HT1080 (cell line): Measurements from ENCODE around the gene CHST10. TPM values are rescaled to one million over a fixed set of nuclear protein-coding genes. Genes with fewer than 3 reads are reported as not detected.

ENCODE experiments used
- DNase-seq: peaks from one replicate; pipeline ENCODE4 v3.0.0-alpha.2; 2015; ENCODE audit warnings: low read depth
- total RNA-seq: library from RNA; depleted of rRNA; stranded (reverse); fragments of >200 nt; shearing (Covaris generic); gene quantifications from 2 replicates; pipeline ENCODE4 v1.2.3, GENCODE V29; 2014

Gene CHST10
- total RNA-seq, 1 experiment from 2014 or later = 18.0 TPM

DNA sequence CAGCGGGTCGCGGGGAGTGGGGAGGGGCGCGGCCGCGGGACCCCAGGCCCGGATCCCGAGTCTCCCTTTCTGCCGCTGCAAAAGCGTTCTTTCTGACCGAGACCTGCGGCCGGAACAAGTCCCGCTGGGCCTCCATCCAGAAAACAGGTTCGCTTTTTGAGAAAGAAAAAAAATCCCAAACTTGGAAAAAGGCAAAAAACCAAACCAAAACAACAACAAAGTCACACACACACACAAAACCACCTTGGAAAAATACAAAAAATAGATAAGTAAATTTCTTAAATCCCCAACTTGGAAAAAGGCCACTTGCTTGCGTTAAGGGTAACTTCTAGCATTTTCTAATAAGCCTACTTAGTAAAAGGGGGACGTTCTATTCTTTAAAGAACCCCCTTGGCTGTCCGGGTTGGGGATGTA is 250 bp upstream of the CHST10 start:
- no peak for DNase-seq

DNA sequence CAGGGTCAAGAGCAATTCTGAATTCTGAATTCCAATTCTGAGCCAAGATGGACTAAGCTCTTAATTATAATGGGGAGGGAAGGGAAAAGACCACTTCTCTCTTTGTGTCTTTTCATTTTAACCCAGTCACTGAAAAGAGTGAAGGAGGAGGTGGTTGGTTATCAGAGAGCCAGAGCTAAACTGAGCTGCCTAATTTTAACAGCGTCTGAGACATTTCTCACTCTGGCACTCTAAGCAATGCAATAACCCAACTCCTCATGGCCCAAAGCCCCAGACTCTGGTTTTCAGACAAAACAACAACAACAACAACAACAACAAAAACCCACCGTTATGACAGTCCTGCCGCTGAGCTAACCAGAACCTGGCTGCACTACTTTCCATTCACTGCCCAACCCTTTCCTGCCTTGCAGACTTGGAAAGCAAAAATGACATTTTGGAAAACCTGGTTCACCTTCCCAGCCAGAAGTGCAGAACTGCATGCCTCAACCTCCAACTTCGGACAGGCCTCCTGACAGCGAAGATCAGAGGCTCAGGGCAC is 1.0 kb downstream of the CHST10 start:
- no peak for DNase-seq

DNA sequence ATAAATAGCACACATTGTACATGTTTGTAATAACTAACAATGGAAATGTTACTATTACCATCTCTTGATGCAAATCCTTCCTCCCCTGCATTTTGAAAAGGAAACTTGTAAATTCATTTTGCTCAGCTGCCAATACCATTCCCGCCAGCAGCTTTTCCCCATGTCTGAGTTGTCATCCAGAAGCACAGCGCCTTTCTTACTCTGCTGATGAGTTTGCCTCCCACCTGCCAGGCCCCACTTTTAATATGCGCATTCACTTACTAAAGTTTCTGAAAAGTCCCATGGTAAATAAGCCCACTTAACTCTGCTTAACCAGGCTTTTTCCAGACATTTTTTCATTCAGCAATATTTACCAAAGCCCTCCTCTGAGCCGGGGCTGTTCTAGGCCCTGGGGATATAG is 3.9 kb downstream of the CHST10 start:
- DNase-seq = no peak

DNA sequence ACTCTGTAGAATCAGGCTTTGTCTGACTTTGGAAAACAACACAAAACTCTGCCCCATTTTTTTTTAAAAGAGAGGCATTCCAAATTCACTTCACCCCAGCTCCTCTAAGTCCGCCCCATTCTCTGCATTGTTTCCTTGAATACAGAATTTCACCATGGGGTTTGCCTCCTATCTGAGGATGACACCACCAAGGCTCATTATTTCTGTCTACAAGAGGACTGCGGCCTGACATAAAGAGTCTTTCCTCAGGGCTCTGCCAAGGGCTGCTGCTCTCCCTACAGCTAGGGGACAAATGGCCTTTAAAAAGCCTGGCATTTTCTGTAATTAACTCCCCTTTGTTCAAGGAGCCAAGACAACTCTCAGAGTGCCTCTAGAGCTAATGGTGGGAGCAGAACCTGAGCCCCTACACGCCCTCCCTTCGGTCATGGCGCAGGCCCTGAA is 4.6 kb downstream of the CHST10 start:
- DNase-seq = no peak

DNA sequence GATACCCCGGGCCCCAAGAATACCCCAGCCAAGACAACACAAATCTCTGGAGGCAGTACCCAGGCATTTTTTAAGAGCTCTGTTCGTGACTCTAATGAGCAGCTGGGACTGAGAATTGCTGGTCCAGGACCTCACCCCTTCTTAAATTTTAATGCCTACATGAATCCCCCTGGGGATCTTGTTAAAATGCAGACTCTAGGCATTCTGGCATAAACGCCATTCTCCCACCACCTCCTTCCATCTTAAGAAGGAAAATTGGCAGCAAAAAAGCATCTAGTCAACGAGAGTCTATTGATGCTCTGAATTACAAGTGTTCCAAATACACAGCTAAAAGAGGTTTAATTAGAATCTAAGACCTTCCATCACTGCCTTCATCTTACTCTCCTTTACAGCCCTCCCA is 5.0 kb downstream of the CHST10 start:
- no peak for DNase-seq

DNA sequence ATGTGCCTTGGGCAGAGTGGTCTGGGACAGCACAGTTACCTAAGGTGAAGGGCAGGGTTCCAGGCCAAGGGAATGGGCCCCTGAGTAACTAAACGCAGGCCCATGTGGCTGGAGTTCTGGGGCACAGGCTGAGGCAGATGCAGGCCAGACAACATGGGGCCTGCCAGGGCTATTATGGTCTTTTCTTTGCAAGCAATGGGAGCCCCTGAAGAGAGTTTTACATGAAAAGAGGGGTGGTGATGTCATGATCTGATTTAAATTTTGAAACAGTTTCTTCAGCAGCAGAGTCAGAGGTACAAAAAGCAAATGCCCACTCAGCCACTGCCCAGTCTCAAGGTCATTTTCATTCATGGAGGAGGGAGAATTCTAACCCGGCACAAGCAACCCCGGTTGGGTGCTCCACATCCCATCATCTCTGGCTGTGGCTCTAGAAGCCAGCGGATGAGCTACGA is 5.6 kb downstream of the CHST10 start:
- DNase-seq = no peak

DNA sequence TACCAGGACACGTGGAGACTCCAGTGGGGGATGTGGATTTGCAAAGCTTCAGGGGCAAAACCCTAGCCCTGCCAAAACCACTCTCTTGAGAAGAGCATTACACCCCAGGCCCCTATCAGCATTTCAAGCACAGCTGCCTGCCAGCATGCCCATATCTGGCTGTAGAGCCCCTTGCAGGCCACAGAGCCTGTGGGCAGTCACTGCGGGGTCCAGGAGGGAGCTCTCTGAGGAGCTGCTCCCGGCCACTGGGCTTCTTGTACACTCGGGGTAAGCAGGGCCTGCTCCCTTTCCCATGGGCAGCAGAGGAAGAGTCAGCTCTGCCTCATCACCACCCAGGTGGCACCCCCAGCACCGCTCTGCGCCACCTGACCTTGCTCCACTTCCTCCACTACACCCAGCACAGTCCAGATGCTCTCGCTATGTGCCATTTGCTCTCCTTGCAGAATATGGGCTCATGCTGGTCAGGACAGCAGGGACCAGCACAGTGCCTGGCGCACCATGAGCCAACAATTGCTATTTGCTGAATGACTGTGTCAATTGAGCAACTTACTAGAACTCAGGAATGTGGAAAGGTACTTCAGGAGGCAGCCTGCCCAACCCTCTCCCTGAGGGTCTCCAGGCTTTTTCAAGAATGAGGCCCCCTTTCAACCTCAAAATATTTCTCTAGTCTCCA is 7.4 kb downstream of the CHST10 start:
- no peak for DNase-seq

DNA sequence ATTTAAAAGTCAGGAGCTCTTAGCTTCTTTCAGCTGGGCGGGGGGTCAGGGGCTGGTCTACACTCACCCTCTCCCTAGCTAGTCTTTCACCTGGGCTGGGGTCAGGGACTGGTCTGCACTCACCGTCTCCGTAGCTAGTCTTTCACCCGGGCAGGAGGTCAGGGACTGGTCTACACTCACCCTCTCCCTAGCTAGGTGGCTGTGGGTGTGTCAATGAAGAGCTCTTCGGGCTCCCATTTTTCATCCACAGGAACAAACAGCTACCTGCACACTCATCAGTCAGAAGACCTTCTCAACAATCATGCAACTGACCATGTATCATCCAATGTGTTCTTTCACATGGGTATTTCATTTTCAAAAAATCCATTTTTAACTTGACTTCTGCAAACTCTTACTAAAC is 8.0 kb downstream of the CHST10 start:
- no peak for DNase-seq

DNA sequence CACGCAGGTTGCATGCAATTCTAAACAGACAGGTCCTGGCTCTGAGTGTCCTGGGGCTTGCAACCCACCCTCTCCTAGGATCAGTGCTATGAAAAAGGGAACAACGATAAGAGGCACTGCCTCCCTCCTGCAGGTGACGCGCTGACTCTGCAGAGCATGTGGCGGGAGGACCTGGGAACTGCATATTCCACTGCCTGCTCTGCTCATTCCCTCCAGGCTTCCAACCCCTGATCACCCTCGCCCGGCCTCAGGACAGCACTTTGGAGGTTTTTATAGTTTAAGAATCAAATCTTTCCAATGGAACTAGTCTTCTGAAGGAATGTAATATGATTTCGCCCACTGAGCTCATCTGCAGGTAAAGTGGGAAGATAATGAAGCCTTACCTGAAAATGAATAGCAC is 8.5 kb downstream of the CHST10 start:
- no peak for DNase-seq

DNA sequence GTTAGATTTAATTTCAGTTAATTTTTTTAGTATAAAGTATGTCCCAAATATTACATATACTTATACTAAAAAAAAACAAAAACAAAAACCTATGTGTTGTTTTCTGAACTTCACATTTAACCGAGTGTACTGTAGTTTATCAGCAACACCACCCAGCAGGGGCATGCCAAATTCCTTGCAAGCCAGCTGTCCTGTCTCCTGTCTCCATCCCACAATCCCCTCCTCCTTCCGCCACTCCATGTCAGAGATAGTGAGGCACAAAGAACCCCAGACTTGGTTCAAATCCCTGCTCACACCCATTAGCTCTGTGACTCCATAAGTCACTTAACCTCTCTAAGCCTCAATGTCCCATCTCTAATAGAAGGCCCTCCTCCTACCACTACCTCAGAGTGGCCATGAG is 9.4 kb downstream of the CHST10 start:
- no peak for DNase-seq

DNA sequence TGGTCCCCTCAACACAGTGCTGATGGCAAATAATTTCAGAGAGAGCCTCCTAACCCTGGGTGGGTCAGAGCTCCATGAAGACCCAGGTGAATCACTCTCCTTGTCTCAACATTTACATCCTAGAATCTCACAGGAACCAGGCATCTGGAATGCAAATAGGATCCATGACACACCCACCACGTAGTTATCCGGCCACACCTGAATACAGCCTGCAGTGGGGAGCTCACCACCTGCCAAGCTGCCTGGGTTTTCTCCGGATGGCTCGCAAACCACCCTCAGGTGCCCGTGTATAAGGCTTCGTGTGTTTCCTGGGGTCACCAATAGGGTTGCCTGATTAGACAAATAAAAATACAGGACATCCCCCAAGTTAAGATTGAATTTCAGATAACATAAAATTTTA is 9.9 kb downstream of the CHST10 start:
- no peak for DNase-seq

DNA sequence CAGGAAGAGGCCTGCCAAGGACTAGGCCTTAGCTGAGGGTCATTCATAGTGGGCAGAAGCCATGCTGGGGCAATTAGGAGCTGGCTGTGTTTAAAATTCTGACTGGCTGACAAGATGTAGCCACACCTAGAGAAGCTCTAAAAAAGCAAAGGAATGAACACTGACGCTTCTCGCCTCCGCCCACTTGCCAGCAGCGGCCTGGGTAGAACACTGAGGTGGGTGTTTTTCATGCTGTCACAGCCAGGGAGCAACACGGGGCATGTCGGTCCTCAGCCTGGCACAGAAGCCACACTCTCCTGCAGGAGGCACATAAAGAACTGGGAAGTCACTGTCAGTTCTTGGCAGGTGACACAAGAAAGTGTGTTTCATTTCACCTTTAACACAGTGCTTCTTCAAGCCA is 10.4 kb downstream of the CHST10 start:
- DNase-seq = no peak

DNA sequence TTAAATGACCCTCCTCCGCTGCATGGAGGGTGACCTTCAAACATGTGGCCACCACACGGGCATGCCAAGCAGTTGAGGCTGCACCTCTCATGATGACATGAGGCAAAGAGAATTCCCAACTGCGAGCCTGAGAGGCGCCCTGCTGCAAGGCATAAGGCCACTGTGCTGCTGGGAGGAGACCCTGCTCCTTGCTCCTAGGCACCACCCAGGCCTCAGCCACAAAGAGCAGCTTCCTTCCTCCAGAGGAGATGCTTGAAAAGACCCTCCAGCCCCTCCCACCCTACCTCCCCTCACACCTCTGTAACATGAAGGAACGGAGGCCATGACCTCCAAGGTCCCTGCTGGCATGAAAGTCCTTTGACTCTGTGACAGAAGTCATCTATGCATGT is 11.4 kb downstream of the CHST10 start:
- no peak for DNase-seq

DNA sequence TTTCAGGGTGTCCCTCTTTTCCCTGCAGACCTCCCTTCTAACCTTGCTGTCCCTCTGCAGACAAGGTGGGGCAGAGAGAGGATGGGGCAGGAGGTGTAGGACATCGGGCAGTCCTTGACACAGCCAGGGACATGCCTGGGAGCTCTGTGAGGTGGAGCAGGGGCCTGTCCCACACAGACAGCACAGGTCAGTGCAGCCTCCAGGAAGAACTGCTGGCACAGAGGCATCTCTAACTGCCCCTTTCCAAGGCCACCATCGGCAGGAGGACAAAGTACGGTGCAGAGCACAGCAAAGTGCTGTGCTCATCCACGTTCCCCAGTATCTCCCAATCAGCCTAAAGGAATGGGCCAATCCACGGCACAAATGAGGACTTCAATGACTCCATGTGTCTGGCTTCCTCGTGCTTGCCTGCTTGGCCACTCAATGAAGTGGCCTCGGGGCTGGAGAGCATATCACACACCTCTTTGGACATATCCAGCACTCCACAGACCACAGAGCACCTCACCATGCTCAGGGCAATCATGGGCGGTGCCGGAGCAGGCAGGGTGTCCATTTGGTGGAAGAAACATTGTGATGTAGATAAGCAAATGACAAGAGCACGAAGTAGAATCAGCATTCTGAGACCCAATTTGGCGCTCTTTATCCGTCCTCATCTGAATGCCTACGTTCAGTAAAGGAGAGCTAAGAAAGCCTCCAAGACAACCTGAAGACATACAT is 11.9 kb downstream of the CHST10 start:
- DNase-seq = no peak

DNA sequence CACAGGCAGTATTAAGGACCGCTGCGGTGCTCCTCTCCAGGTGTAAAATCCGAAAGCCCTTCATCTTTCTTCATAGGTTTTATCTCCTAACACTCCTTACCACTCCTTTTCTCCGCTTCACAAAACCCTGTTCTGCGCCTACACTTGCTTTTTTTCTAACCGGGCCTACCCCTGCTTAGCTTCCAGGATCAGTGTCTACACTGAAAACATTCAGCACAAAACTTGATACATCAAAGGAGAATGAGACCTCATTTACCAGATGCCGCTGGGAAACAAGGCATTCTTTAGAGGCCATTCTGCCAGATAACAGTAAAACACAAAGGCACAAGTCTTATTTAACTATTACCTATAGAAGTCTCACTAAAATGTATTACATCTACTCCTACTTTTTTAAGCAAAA is 13.1 kb downstream of the CHST10 start:
- no peak for DNase-seq

DNA sequence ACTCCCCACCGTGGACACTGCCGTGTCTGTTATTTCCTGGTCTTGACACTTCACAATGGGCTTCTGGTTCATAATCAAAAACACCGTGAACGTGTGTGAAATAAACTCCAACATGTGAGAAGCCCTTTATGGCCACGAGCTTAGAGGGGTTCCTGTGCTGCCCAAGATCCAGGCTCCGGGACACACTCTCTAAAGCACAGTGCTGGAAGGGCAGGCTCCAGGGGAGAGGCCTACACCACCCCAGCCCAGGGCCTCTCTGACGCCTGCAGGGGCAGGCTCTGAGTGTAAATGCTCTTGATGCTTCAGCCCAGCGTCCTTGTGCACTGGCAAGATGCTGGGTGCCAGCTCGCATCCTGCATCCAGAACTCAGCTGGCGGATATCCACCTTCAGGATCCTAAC is 13.7 kb downstream of the CHST10 start:
- DNase-seq = no peak

DNA sequence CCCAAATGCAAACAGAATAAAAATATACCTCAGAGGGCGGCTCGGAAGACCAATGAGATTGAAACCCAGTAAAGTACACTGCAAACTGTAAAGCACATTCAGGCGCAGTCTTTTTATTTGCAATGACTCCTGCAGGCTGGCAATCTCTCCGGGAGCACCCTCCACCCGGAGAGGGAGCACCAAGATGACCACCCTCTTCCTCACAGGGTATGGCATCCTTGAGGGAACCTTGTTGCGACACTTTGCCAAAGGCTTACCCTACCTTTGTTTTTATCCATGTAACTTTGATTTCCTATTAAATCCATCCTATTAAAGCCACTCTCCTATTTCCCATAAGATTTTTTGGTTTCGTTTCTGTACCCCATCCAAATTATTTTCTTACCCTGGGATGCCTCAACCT is 16.2 kb downstream of the CHST10 start:
- DNase-seq = no peak

DNA sequence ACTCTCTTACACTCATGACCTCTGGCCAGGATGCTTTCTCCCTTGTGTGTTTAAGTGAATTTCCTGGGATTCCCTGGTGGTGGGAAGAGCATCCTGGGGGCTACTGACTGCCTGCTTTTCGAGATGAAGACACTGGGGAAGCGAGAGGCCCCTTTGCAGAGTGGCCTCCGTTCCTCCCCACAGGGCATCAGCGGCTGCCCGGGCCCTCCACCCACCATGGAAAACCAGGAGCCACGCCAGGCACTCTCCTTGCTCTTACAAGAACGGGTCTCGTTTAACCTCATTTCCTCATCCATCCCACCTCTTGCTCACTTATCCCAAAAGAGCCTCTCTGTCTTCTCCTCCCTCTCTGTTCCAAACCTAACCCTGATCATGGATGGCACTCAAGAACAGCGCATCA is 17.8 kb downstream of the CHST10 start:
- no peak for DNase-seq

DNA sequence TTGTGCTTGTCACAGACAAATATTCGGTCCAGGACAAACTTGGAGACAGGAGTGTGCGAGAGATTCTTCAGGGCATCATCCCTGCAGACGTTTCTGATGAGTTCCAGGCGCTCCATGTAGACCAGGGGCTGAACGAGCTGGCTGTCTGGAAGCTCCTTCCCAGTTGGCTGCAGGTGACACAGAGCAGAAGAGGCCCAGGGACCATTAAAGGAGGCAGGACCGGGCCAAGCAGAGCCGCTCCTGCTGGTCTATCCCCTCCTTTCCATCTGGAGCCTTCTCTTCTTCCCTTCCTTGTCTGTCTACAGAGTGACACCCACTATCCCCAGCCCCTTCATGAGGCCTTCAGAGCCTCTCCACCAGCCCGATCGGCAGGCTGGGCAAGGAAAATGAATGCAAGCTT is 19.5 kb downstream of the CHST10 start:
- DNase-seq = no peak

DNA sequence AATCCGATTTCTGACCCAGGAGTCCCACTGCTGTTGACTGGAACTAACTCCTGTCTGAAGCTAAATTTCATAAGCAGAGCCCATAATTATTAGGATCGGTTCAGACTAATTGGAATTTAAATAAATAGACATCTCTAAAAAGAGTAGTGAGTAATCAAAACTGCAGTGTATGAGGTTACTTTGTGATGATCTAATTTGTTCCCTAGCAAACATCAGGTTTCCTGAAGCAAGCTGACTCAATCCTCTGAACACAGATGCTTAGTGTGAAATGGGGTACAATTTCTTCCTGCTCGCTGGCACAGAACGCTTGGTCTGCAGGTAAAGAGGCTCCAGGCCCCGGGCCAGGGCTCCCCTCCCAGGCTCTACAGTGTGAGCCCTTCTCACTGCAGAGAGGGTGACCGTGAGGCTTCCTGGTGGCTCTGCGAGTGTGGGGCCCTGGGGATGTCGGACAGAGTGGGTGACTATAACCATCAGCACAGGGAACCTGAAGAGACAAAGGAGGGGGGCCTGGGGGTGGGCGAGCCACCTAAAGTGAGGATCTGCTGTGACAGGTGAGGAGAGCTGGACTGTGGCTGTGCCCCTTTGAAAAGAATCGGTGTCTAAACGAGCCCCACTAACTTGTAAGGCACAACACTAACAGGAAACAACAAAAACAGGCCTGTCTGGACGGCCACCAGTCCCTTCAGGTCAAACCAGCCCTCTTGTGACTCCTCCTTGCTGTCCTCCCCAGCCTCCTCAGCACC is 20.2 kb downstream of the CHST10 start:
- DNase-seq = no peak

DNA sequence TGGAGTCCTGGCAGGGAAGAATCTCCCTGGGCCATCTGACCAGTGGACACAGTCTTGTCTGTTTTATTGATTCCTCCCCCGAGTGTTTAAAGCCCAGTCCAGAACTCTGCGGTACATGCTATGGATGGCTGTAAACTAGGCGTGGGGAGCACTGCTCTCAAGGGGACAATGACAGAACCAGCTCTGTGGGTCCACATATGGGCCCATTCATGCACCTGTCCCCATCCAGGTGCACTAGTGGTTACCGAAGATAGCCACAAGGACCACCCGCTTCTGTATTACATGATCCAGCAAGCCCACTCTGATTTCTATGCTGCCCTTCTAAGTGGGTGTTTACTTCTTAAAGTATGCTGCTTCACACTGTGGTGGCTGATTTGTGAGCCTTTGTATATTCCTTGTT is 21.0 kb downstream of the CHST10 start:
- no peak for DNase-seq
